ENCODE results near the gene LRTM1. TPM values are rescaled to one million over a fixed set of nuclear protein-coding genes. Genes with fewer than 3 reads are reported as not detected.

LRTM1 gene
- not detected in 2 replicates for total RNA-seq

DNA sequence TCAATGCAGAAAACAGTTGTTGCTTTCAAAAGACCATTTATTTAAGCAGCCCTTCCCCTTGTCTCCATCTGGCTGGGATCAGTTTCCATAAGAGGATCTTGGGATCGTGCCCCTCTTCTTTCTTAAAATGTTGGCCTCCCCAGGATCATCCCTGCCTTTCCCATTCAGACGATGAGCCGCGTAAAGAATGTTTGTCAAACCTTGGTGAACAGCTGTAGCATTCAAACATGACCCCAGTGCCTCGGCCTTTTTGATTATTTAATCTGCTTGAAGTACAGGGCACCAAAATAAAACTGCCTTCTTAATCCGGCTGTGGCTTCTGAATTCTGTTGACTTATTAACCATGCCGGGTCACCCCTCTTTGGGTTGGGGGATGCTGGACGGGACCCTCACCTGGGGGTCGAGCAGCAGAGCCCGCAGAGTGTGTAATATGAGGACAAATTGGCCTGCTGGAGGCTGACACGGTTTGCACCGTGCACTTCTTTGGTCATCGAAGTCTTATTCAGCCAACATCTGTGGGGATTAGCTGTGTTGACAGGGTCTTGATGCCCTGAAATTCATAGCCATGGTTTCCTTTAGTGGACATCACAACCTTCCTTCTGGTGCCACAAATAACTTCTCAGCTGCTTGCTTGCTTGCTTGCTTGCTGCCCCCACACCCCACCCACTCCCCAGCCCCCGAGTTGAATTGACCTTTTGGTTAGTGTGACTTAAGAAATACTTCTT lies at the start of gene LRTM1:
Gene LRTM1, minus strand, starts transcription at position 14 of the 725 bp plus-strand sequence. CDS start 148 bp downstream, outside the sequence.

